IMR-90 (cell line): Measurements from ENCODE around the gene CFAP221. TPM values are rescaled to one million over a fixed set of nuclear protein-coding genes. Genes with fewer than 3 reads are reported as not detected.

Experiments
- ATAC-seq: fragments of 200-7000 bp; cut with Tn5 transposase; 2 replicates; pipeline ENCODE4 v1.9.1; 2020; ENCODE audit warnings: low read depth, mild to moderate bottlenecking, moderate library complexity
- BruUV-seq: library from RNA; stranded (reverse); fragments of 400-500 nt; replicated peaks from 2 replicates; lab custom pipeline; 2021; lab: Mats Ljungman, UMichigan
- CTCF ChIA-PET: fragments of 300-600 bp; formaldehyde crosslinking; extraction: SDS; loops from one replicate; lab custom pipeline; 2021; ENCODE audit warnings: antibody characterized with exemption; lab: Yijun Ruan, JAX
- POLR2A ChIA-PET: fragments of 300-600 bp; sonication (Branson Sonifier 250); formaldehyde crosslinking; loops from one replicate; lab custom pipeline; 2022; ENCODE audit warnings: antibody characterized with exemption; ENCODE audit not compliant: unreplicated experiment; lab: Charles Lee
- DNase-seq: peaks from one replicate; pipeline ENCODE4 v3.0.0; 2013
- H2AFZ ChIP-seq: replicated peaks from 2 replicates; pipeline ENCODE3; 2013; ENCODE audit warnings: low read length, mild to moderate bottlenecking; ENCODE audit not compliant: poor library complexity
- H2AK5ac ChIP-seq: 2 replicates; pipeline ENCODE4 v1.6.1; 2013; ENCODE audit warnings: low read depth, low read length, inconsistent platforms
- H2AK9ac ChIP-seq: replicated peaks from 2 replicates; pipeline ENCODE3; 2013; ENCODE audit warnings: mild to moderate bottlenecking, low read depth, low read length, moderate library complexity; ENCODE audit not compliant: poor library complexity
- H2BK120ac ChIP-seq: 2 replicates; pipeline ENCODE4 v1.6.1; 2013; ENCODE audit warnings: low read depth, low read length, inconsistent platforms
- H2BK15ac ChIP-seq: 3 replicates; pipeline ENCODE4 v1.6.1; 2013; ENCODE audit warnings: low read depth, low read length, inconsistent platforms
- H2BK20ac ChIP-seq: 2 replicates; pipeline ENCODE4 v1.6.1; 2013; ENCODE audit warnings: low read depth, mild to moderate bottlenecking, inconsistent platforms, low read length, moderate library complexity
- H2BK5ac ChIP-seq: 2 replicates; pipeline ENCODE4 v1.6.1; 2013; ENCODE audit warnings: mild to moderate bottlenecking, low read depth, low read length, inconsistent platforms; ENCODE audit not compliant: poor library complexity, severe bottlenecking
- H3K14ac ChIP-seq: replicated peaks from 2 replicates; pipeline ENCODE4 v1.6.1; 2013; ENCODE audit warnings: low read depth, low read length, inconsistent platforms
- H3K18ac ChIP-seq: 2 replicates; pipeline ENCODE4 v1.6.1; 2013; ENCODE audit warnings: low read depth, low read length, control low read depth
- H3K23ac ChIP-seq: 2 replicates; pipeline ENCODE4 v1.6.1; 2013; ENCODE audit warnings: low read depth, low read length, inconsistent platforms
- H3K27ac ChIP-seq: 2 replicates; pipeline ENCODE4 v1.5.1; 2013; ENCODE audit warnings: mild to moderate bottlenecking, control low read depth, low read length; ENCODE audit not compliant: insufficient read depth
- H3K27me3 ChIP-seq: 2 replicates; pipeline ENCODE4 v1.6.1; 2013; ENCODE audit warnings: low read length; ENCODE audit not compliant: control insufficient read depth, insufficient read depth
- H3K36me3 ChIP-seq: 2 replicates; pipeline ENCODE4 v1.6.1; 2013; ENCODE audit warnings: low read length, mixed read lengths; ENCODE audit not compliant: control insufficient read depth, insufficient read depth
- H3K4ac ChIP-seq: 2 replicates; pipeline ENCODE4 v1.6.1; 2013; ENCODE audit warnings: low read depth, low read length, inconsistent platforms
- H3K4me1 ChIP-seq: 2 replicates; pipeline ENCODE4 v1.6.1; 2013; ENCODE audit warnings: low read length, mixed read lengths; ENCODE audit not compliant: control insufficient read depth, insufficient read depth
- H3K4me2 ChIP-seq: 2 replicates; pipeline ENCODE4 v1.6.1; 2013; ENCODE audit warnings: low read depth, mild to moderate bottlenecking, control low read depth, low read length, moderate library complexity
- H3K4me3 ChIP-seq: 2 replicates; pipeline ENCODE4 v1.5.1; 2013; ENCODE audit warnings: low read depth, mild to moderate bottlenecking, control low read depth, low read length, moderate library complexity; ENCODE audit not compliant: insufficient read depth
- H3K56ac ChIP-seq: 2 replicates; pipeline ENCODE4 v1.6.1; 2013; ENCODE audit warnings: low read length, inconsistent platforms; ENCODE audit not compliant: insufficient read depth; ENCODE audit errors: extremely low read depth
- H3K79me1 ChIP-seq, 2 experiments: 2 replicates each; pipeline ENCODE4 v1.6.1; 2013; ENCODE audit warnings: low read length in 2 of 2, inconsistent platforms in 1 of 2, low read depth in 1 of 2
- H3K9ac ChIP-seq: 2 replicates; pipeline ENCODE4 v1.6.1; 2013; ENCODE audit warnings: low read depth, low read length, control low read depth
- H3K9me1 ChIP-seq: 2 replicates; pipeline ENCODE4 v1.6.1; 2013; ENCODE audit warnings: low read length, inconsistent platforms; ENCODE audit not compliant: insufficient read depth
- H3K9me3 ChIP-seq: 2 replicates; pipeline ENCODE4 v1.6.1; 2013; ENCODE audit warnings: low read length; ENCODE audit not compliant: control insufficient read depth, insufficient read depth
- H4K20me1 ChIP-seq: 2 replicates; pipeline ENCODE4 v1.6.1; 2013; ENCODE audit warnings: low read length, inconsistent platforms; ENCODE audit not compliant: insufficient read depth
- H4K5ac ChIP-seq: 2 replicates; pipeline ENCODE4 v1.6.1; 2013; ENCODE audit warnings: mild to moderate bottlenecking, low read depth, low read length, control low read depth
- H4K8ac ChIP-seq, 2 experiments: 2 replicates each; pipeline ENCODE4 v1.6.1; 2013; ENCODE audit warnings: low read depth in 2 of 2, low read length in 2 of 2, control low read depth in 1 of 2, inconsistent platforms in 1 of 2
- H4K91ac ChIP-seq: 2 replicates; pipeline ENCODE4 v1.6.1; 2013; ENCODE audit warnings: low read depth, low read length, inconsistent platforms; ENCODE audit not compliant: insufficient read depth
- BHLHE40 ChIP-seq: fragments of 150-350 bp; IDR thresholded peaks from 2 replicates; pipeline ENCODE4 v1.6.1; 2016; ENCODE audit warnings: mild to moderate bottlenecking, low read depth, low read length
- CEBPB ChIP-seq: IDR thresholded peaks from 2 replicates; pipeline ENCODE4 v1.6.1; 2012; ENCODE audit warnings: low read depth, low read length, improper control_type of control experiment
- CHD1 ChIP-seq: IDR thresholded peaks from 2 replicates; pipeline ENCODE4 v1.6.1; 2012; ENCODE audit warnings: low read depth, low read length, improper control_type of control experiment
- FOS ChIP-seq: fragments of 150-350 bp; IDR thresholded peaks from 2 replicates; pipeline ENCODE4 v1.6.1; 2016; ENCODE audit warnings: low read depth, low read length
- MAFK ChIP-seq: IDR thresholded peaks from 2 replicates; pipeline ENCODE4 v1.6.1; 2012; ENCODE audit warnings: low read depth, low read length, improper control_type of control experiment
- MAZ ChIP-seq: IDR thresholded peaks from 2 replicates; pipeline ENCODE4 v1.6.1; 2012; ENCODE audit warnings: low read depth, mild to moderate bottlenecking, low read length, improper control_type of control experiment, moderate library complexity, borderline replicate concordance
- MXI1 ChIP-seq: IDR thresholded peaks from 2 replicates; pipeline ENCODE4 v1.6.1; 2012; ENCODE audit warnings: low read depth, mild to moderate bottlenecking, low read length, moderate library complexity, borderline replicate concordance
- NFE2L2 ChIP-seq: fragments of 150-350 bp; IDR thresholded peaks from 2 replicates; pipeline ENCODE4 v1.6.1; 2016; ENCODE audit warnings: low read depth, mild to moderate bottlenecking, low read length
- POLR2A ChIP-seq: IDR thresholded peaks from 2 replicates; pipeline ENCODE4 v1.6.1; 2012; ENCODE audit warnings: mild to moderate bottlenecking, low read depth, low read length
- RAD21 ChIP-seq: IDR thresholded peaks from 2 replicates; pipeline ENCODE4 v1.6.1; 2012; ENCODE audit warnings: low read length, improper control_type of control experiment
- RCOR1 ChIP-seq: IDR thresholded peaks from 2 replicates; pipeline ENCODE4 v1.6.1; 2012; ENCODE audit warnings: mild to moderate bottlenecking, low read length, improper control_type of control experiment; ENCODE audit not compliant: insufficient replicate concordance
- RFX5 ChIP-seq: IDR thresholded peaks from 2 replicates; pipeline ENCODE4 v1.8.0; 2012; ENCODE audit warnings: low read depth, mild to moderate bottlenecking, low read length, moderate library complexity
- SMC3 ChIP-seq: fragments of 150-350 bp; IDR thresholded peaks from 2 replicates; pipeline ENCODE4 v1.6.1; 2016; ENCODE audit warnings: low read depth, mild to moderate bottlenecking, antibody characterized with exemption, low read length, moderate library complexity
- WGBS, 2 experiments: methylation state at CpG; one replicate each; pipeline versions ENCODE4 v1.1.5 to v1.1.7; 2013; ENCODE audit warnings: missing lambda C conversion rate in 2 of 2; ENCODE audit not compliant: insufficient read length in 1 of 2; ENCODE audit errors: extremely low coverage in 2 of 2; 5-methylcytosine and 5-hydroxymethylcytosine counted together
- dilution Hi-C: fragments of 300-500 bp; cut with HindIII; formaldehyde crosslinking; loops from one replicate; pipeline ENCODE4 v1.14.3; 2018; ENCODE audit warnings: low sequenced_read_pairs; ENCODE audit not compliant: unreplicated experiment
- in situ Hi-C: fragments of 300-500 bp; cut with MboI; formaldehyde crosslinking; loops from 3 replicates; pipeline ENCODE4 v1.14.3; 2019; ENCODE audit warnings: low sequenced_read_pairs, inconsistent platforms, mixed read lengths
- intact Hi-C: fragments of 100-400 bp; cut with micrococcal nuclease; formaldehyde crosslinking; loops from 2 replicates; pipeline ENCODE4 v1.10.0; 2022
- polyA plus RNA-seq, 3 experiments: library from polyadenylated mRNA; depleted of rRNA; stranded (reverse); fragments of >200 nt; gene quantifications; 2 replicates each; pipeline ENCODE4 v1.2.3, GENCODE V29; 2012; ENCODE audit warnings: low replicate concordance in 1 of 3
- total RNA-seq: library from RNA; depleted of rRNA; stranded (reverse); fragments of >200 nt; gene quantifications from 2 replicates; pipeline ENCODE4 v1.2.3, GENCODE V29; 2012
- TF ChIP-seq, protein P1 (sequence below): conservative IDR thresholded peaks from 2 replicates; pipeline ENCODE4 v1.5.1; 2012; ENCODE audit warnings: mild to moderate bottlenecking, low read depth, low read length, improper control_type of control experiment
- TF ChIP-seq, protein P2 (sequence below): fragments of 150-350 bp; IDR thresholded peaks from 2 replicates; pipeline ENCODE4 v1.6.1; 2016; ENCODE audit warnings: low read depth, mild to moderate bottlenecking, low read length, moderate library complexity, borderline replicate concordance
- TF ChIP-seq, protein P3 (sequence below): fragments of 150-350 bp; IDR thresholded peaks from 2 replicates; pipeline ENCODE4 v1.6.1; 2017; ENCODE audit warnings: mild to moderate bottlenecking, antibody characterized with exemption, low read length, low read depth

CFAP221 gene
- total and polyA plus RNA-seq, 2 of the 4 experiments (the other 2 are of a cell fraction), result not detected

DNA sequence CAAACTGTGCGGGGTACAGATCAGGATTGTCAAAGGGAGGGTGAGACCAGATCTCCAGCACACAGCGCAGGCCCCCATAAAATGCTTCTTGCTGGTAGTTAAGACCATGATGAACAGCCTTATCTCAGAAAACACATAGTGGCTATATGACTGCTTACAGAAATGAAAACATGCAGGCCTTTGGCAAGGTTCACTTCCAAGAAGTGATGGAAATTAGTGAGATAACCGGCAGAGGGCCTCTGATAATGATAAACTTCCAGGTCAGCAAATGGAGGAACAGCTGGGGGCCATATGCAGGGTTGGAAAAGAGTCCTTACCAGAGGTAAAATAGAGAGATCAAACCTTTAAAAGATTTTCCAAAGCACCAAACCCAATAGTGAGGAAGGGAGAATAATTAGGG, 46.6 kb downstream of the CFAP221 start:
- H3K14ac ChIP-seq, result no peak overlapping the region
- H3K4me2 ChIP-seq, result no peak overlapping the region
- ChIA-PET CTCF (no interaction called here), POLR2A (no interaction called here)
- H3K27ac ChIP-seq, result no peak overlapping the region
- H4K8ac ChIP-seq, result no peak overlapping the region
- TF ChIP-seq, protein P1, sequence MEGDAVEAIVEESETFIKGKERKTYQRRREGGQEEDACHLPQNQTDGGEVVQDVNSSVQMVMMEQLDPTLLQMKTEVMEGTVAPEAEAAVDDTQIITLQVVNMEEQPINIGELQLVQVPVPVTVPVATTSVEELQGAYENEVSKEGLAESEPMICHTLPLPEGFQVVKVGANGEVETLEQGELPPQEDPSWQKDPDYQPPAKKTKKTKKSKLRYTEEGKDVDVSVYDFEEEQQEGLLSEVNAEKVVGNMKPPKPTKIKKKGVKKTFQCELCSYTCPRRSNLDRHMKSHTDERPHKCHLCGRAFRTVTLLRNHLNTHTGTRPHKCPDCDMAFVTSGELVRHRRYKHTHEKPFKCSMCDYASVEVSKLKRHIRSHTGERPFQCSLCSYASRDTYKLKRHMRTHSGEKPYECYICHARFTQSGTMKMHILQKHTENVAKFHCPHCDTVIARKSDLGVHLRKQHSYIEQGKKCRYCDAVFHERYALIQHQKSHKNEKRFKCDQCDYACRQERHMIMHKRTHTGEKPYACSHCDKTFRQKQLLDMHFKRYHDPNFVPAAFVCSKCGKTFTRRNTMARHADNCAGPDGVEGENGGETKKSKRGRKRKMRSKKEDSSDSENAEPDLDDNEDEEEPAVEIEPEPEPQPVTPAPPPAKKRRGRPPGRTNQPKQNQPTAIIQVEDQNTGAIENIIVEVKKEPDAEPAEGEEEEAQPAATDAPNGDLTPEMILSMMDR, result no peak
- TF ChIP-seq CHD1 (no peak), CEBPB (no peak), RAD21 (no peak), MAZ (no peak), POLR2A (no peak), MXI1 (no peak), SMC3 (no peak), BHLHE40 (no peak), MAFK (no peak), FOS (no peak), NFE2L2 (no peak), RFX5 (no peak), RCOR1 (no peak)
- TF ChIP-seq, protein P2, sequence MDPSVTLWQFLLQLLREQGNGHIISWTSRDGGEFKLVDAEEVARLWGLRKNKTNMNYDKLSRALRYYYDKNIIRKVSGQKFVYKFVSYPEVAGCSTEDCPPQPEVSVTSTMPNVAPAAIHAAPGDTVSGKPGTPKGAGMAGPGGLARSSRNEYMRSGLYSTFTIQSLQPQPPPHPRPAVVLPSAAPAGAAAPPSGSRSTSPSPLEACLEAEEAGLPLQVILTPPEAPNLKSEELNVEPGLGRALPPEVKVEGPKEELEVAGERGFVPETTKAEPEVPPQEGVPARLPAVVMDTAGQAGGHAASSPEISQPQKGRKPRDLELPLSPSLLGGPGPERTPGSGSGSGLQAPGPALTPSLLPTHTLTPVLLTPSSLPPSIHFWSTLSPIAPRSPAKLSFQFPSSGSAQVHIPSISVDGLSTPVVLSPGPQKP, result no peak
- TF ChIP-seq, protein P3, sequence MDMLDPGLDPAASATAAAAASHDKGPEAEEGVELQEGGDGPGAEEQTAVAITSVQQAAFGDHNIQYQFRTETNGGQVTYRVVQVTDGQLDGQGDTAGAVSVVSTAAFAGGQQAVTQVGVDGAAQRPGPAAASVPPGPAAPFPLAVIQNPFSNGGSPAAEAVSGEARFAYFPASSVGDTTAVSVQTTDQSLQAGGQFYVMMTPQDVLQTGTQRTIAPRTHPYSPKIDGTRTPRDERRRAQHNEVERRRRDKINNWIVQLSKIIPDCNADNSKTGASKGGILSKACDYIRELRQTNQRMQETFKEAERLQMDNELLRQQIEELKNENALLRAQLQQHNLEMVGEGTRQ, result no peak
- no peak for DNase-seq
- intact Hi-C loops (no loop called here), dilution Hi-C loops (no loop called here), in situ Hi-C loops (no loop called here)
- H4K91ac ChIP-seq, result no peak overlapping the region
- H3K9me3 ChIP-seq, result no peaks in the 10 kb centered on the region
- no peak overlapping the region for H3K4me3 ChIP-seq
- no peak overlapping the region for H3K9ac ChIP-seq
- no peak overlapping the region for H2BK15ac ChIP-seq
- no peak overlapping the region for H4K5ac ChIP-seq
- H3K9me1 ChIP-seq, result no peaks in the 10 kb centered on the region
- H3K36me3 ChIP-seq, result no peaks in the 10 kb centered on the region
- H2BK120ac ChIP-seq, result no peak overlapping the region
- no peak overlapping the region for H3K56ac ChIP-seq
- H3K27me3 ChIP-seq, result peaks cover 2% of the 10 kb centered on the region; the same call in 1 of the 2 replicates
- H3K79me1 ChIP-seq, result no peaks in the 10 kb centered on the region
- H3K23ac ChIP-seq, result no peak overlapping the region
- no peak overlapping the region for H2AK5ac ChIP-seq
- H2AFZ ChIP-seq, result no peak overlapping the region
- H4K20me1 ChIP-seq, result no peaks in the 10 kb centered on the region
- no peak overlapping the region for H2AK9ac ChIP-seq
- no TSS peak for BruUV-seq
- H3K18ac ChIP-seq, result no peak overlapping the region
- no peaks in the 10 kb centered on the region for H3K4me1 ChIP-seq
- no peak overlapping the region for H3K4ac ChIP-seq
- H2BK5ac ChIP-seq, result no peak overlapping the region
- H2BK20ac ChIP-seq, result no peak overlapping the region
- no CpG with 5 or more reads among the region's 3 CpGs for WGBS, 2 experiments
- no peak for ATAC-seq
